Iris pigment epithelial cell (primary cell): ENCODE measurements around the gene MAGI1.

Experiments used
- DNase-seq: peaks from one replicate; pipeline ENCODE4 v3.0.0-alpha.2; 2011; ENCODE audit warnings: low read depth

The MAGI1 gene

GRCh38 chr3:65712140-65712539 is 326.6 kb downstream of the MAGI1 start:
- no peak for DNase-seq

- DNase-seq, result no peak
Measured at GRCh38 chr3:65706776-65707568, 331.7 kb downstream of the MAGI1 start.

GRCh38 chr3:65706301-65706700 is 332.4 kb downstream of the MAGI1 start:
- DNase-seq, result no peak

GRCh38 chr3:65703820-65704219 is 334.9 kb downstream of the MAGI1 start:
- no peak for DNase-seq

GRCh38 chr3:65703026-65703425 is 335.7 kb downstream of the MAGI1 start:
- no peak for DNase-seq

- DNase-seq, result no peak
Measured at GRCh38 chr3:65702202-65702601, 336.5 kb downstream of the MAGI1 start.

GRCh38 chr3:65701516-65701915 is 337.2 kb downstream of the MAGI1 start:
- no peak for DNase-seq

- DNase-seq, result no peak
Measured at GRCh38 chr3:65689436-65689835, 349.3 kb downstream of the MAGI1 start.

GRCh38 chr3:65687741-65688140 is 351.0 kb downstream of the MAGI1 start:
- DNase-seq, result no peak

- peak; percentile 47 for DNase-seq
Measured at GRCh38 chr3:65685621-65686235, 353.0 kb downstream of the MAGI1 start.

GRCh38 chr3:65678516-65678915 is 360.2 kb downstream of the MAGI1 start:
- no peak for DNase-seq

GRCh38 chr3:65677486-65678010 is 361.2 kb downstream of the MAGI1 start:
- no peak for DNase-seq

- no peak for DNase-seq
Measured at GRCh38 chr3:65676580-65676979, 362.1 kb downstream of the MAGI1 start.

- DNase-seq, result no peak
Measured at GRCh38 chr3:65675011-65675410, 363.7 kb downstream of the MAGI1 start.

- DNase-seq, result no peak
Measured at GRCh38 chr3:65674226-65674625, 364.5 kb downstream of the MAGI1 start.

GRCh38 chr3:65672871-65673815 is 365.6 kb downstream of the MAGI1 start:
- peak; percentile 54 for DNase-seq

GRCh38 chr3:65672061-65672460 is 366.7 kb downstream of the MAGI1 start:
- no peak for DNase-seq

- no peak for DNase-seq
Measured at GRCh38 chr3:65671004-65671403, 367.7 kb downstream of the MAGI1 start.

GRCh38 chr3:65669163-65669875 is 369.4 kb downstream of the MAGI1 start:
- peak; percentile 88 for DNase-seq

GRCh38 chr3:65667963-65668362 is 370.8 kb downstream of the MAGI1 start:
- DNase-seq, result no peak

- peak; percentile 21 for DNase-seq
Measured at GRCh38 chr3:65666448-65667091, 372.1 kb downstream of the MAGI1 start.
